ENCODE data around the gene MLEC.
A peak's percentile ranks its signal among the peaks of the same experiment; 100 is the strongest.

The MLEC gene, protein sequence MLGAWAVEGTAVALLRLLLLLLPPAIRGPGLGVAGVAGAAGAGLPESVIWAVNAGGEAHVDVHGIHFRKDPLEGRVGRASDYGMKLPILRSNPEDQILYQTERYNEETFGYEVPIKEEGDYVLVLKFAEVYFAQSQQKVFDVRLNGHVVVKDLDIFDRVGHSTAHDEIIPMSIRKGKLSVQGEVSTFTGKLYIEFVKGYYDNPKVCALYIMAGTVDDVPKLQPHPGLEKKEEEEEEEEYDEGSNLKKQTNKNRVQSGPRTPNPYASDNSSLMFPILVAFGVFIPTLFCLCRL

DNA sequence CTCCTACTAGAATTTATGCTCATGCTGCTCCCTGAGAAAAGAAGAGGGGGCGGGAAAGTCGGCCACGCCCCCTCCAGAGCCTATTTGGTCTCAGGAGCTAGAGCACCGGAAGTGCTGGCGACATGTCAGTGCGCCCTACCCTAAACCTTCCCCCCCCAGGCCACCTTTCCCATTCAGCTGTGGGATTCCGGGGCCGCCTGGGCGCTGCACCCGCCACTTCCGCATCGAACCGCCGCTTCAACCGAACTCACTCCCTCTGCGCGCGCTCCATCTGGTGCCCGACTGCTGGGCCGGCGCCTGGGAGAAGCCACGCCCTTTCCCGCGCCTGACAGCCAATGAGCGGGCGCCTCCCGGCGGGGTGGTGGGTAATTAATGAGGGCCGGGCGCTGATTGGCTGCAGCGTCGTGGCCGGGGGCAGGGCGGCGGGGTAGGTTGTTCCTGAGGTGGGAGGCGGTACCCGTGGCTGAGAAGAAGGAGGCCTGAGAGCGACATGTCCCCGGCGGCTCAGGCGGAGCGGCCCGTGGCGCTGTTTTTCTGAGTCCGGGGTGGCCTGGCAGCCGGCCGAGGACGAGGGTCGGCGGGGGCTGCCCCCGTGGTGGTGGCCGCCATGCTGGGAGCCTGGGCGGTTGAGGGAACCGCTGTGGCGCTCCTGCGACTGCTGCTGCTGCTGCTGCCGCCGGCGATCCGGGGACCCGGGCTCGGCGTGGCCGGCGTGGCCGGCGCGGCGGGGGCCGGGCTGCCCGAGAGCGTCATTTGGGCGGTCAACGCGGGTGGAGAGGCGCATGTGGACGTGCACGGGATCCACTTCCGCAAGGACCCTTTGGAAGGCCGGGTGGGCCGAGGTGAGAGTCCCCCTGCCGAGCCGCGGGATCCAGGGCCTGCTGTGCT lies at the start of gene MLEC:
TSS of gene MLEC (plus strand) at position 460 of the 888 bp plus-strand sequence. CDS start at position 608, 148 bp downstream.
- Histone ChIP-seq H3K4me3 (ENCODE audit: low read length) (peak within 1 kb of the TSS; percentile 94), H3K36me3 (ENCODE audit: control insufficient read depth, insufficient read depth, low read length) (no peaks in the 10 kb centered on the region), H3K27ac (ENCODE audit: low read depth, low read length) (peak within 1 kb of the TSS; percentile 72), H3K9ac (ENCODE audit: low read length) (peak within 1 kb of the TSS; percentile 46), H3K27me3 (ENCODE audit: control insufficient read depth, insufficient read depth, low read length) (no peaks in the 10 kb centered on the region), H3K4me1 (ENCODE audit: control insufficient read depth, insufficient read depth, low read length) (peaks cover 19% of the 10 kb centered on the region)

- no peaks in the 10 kb centered on the region for H3K4me1 ChIP-seq (ENCODE audit: control insufficient read depth, insufficient read depth, low read length)
- H3K27ac ChIP-seq (ENCODE audit: low read depth, low read length): no peak within 1 kb of the TSS
- no peaks in the 10 kb centered on the region for H3K36me3 ChIP-seq (ENCODE audit: control insufficient read depth, insufficient read depth, low read length)
- no peak within 1 kb of the TSS for H3K9ac ChIP-seq (ENCODE audit: low read length)
- H3K27me3 ChIP-seq (ENCODE audit: control insufficient read depth, insufficient read depth, low read length): peaks cover 29% of the 10 kb centered on the region
- peak within 1 kb of the TSS; percentile 58 for H3K4me3 ChIP-seq (ENCODE audit: low read length)
Observed at GRCh38 chr12:120639771-120640721, 46.9 kb upstream of the MLEC start, which contains the start of gene CABP1. TSS of gene CABP1 (plus strand) at chr12:120640626. CDS start at chr12:120640686, 60 bp downstream.

DNA sequence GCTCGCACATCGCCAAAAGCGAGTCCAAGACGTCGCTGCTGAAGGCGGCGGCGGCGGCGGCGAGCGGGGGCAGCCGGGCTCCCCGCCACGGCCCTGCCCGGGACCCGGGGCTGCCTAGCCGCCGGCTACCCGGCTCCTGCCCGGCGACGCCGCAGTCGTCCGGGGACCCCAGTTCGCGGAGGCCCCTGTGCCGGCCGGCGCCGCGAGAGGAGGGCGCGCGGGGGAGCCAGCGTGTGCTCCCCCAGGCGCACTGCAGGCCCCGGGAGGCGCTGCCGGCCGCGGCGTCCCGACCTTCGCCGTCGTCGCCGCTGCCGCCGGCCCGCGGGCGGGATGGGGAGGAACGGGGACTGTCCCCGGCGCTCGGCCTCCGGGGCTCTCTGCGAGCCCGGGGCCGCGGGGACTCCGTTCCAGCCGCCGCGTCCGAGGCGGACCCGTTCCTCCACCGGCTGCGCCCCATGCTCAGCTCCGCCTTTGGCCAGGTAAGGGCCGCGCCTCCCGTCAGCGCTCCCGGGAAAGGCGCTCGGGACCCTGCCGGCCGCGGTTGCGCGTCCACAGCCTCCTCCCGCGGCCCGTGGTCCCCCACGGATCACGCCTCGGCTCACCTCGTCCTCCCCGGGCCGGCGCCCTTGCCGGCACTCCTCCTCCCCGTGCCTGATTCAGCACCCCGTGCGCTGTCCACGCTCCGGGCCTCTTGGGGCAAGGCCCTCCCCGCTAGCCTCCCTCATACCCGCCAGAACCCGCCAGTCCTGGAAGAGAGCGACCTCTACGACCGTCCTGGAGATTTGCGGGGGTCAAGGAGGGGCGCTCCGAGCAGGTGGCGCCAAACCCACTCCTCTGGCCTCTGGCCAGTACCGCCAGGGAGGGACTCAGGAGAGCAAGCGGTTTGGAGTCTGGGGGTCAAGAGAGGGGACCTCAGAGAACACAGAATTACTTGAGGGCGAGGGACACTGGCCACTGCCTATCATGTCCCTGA lies 45.8 kb upstream of the MLEC start:
- no peaks in the 10 kb centered on the region for H3K4me1 ChIP-seq (ENCODE audit: control insufficient read depth, insufficient read depth, low read length)
- H3K9ac ChIP-seq (ENCODE audit: low read length): no peak overlapping the region
- H3K4me3 ChIP-seq (ENCODE audit: low read length): peak overlapping the region; percentile 58

DNA sequence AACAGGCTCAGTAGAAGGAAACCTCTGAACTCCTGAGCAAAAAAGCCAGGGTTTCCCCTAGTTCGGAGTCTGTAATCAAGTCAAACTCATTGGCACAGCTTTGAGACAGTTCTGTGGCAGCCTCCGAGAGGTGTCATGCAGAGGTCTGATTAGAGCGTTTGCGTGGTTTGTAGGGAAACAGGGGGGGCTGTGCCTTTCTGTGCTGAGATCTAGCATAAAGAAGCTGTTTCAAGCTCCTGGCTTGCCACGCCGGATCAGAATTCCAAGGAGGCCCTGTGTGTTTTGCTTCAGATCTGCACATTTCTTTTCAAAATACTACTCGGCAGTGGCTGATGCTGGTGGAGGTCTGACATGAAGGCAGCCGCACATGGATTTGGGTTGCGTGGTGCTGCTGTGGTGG lies 44.8 kb upstream of the MLEC start:
- no peak overlapping the region for H3K27ac ChIP-seq (ENCODE audit: low read depth, low read length)
- peaks cover 29% of the 10 kb centered on the region for H3K27me3 ChIP-seq (ENCODE audit: control insufficient read depth, insufficient read depth, low read length)
- no peak overlapping the region for H3K9ac ChIP-seq (ENCODE audit: low read length)
- H3K4me3 ChIP-seq (ENCODE audit: low read length): no peak overlapping the region
- H3K4me1 ChIP-seq (ENCODE audit: control insufficient read depth, insufficient read depth, low read length): no peaks in the 10 kb centered on the region
- no peaks in the 10 kb centered on the region for H3K36me3 ChIP-seq (ENCODE audit: control insufficient read depth, insufficient read depth, low read length)

More for the DNA sequence above, 45.8 kb upstream of the MLEC start:
- Histone ChIP-seq H3K27me3 (ENCODE audit: control insufficient read depth, insufficient read depth, low read length) (peaks cover 29% of the 10 kb centered on the region), H3K36me3 (ENCODE audit: control insufficient read depth, insufficient read depth, low read length) (no peaks in the 10 kb centered on the region), H3K27ac (ENCODE audit: low read depth, low read length) (no peak overlapping the region)

DNA sequence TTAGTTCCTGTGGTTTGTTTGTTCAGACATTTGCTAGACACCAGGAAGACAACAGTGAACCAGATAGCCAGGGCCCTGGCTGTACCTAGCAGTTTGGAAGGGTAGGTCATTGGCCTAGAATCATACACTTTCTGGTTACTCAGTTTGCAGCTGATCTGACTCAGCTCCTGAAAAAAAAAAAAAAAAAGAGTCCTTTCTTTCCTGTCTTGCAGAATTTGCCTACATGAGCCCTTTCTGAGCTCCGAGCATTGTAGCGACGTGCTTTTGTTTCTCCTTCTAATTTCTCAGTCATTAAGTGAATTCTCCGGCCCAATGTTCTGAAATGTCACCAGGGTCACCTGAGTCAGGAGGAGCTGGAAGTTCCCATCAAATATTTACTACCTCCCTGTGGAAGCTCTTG lies 44.1 kb upstream of the MLEC start:
- H3K27me3 ChIP-seq (ENCODE audit: control insufficient read depth, insufficient read depth, low read length): peaks cover 29% of the 10 kb centered on the region

DNA sequence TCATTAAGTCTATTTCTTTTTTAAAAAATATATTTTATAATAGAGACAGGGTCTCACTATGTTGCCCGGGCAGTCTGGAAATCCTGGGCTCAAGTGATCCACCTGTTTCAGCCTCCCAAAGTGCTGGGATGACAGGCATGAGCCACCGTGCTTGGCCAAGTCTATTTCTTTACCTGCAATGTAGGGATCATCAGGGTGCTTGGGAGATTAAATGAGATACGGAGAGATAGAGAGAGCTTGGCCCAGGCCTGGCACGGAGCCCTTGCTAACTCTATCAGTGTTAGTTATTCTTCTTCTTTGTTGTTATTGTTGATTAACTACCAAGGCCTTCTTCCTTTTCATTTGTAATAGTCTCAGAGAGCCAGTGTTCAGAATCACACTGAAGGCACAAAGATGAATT lies 43.4 kb upstream of the MLEC start:
- no peak overlapping the region for H3K27ac ChIP-seq (ENCODE audit: low read depth, low read length)

More for the DNA sequence above, 44.1 kb upstream of the MLEC start:
- no peaks in the 10 kb centered on the region for H3K36me3 ChIP-seq (ENCODE audit: control insufficient read depth, insufficient read depth, low read length)
- H3K4me3 ChIP-seq (ENCODE audit: low read length): no peak overlapping the region
- H3K9ac ChIP-seq (ENCODE audit: low read length): no peak overlapping the region
- no peaks in the 10 kb centered on the region for H3K4me1 ChIP-seq (ENCODE audit: control insufficient read depth, insufficient read depth, low read length)
- no peak overlapping the region for H3K27ac ChIP-seq (ENCODE audit: low read depth, low read length)

DNA sequence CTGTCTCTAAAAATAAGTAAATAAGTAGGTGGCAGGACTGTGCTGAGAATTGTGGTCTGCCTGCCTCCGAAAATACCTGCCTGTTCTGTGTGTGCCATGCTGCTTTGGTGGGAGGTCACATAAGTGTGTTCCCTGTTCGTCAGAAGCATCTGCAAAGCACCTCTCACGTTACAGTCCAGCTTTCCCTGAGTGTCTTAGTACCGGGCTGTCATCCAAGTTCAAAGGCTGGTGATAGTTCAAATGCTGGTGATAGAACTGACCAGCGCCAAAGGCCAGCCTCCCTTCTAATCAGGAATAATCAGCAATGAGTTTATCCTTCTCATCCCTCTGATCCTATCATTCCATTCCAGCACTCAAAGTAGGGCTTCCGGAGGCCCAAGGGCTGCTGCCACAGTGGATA lies 40.9 kb upstream of the MLEC start:
- Histone ChIP-seq H3K36me3 (ENCODE audit: control insufficient read depth, insufficient read depth, low read length) (no peaks in the 10 kb centered on the region), H3K27me3 (ENCODE audit: control insufficient read depth, insufficient read depth, low read length) (peaks cover 23% of the 10 kb centered on the region), H3K9ac (ENCODE audit: low read length) (no peak overlapping the region)

More for the DNA sequence above, 43.4 kb upstream of the MLEC start:
- no peak overlapping the region for H3K4me3 ChIP-seq (ENCODE audit: low read length)
- H3K27me3 ChIP-seq (ENCODE audit: control insufficient read depth, insufficient read depth, low read length): peaks cover 29% of the 10 kb centered on the region
- H3K9ac ChIP-seq (ENCODE audit: low read length): no peak overlapping the region
- H3K4me1 ChIP-seq (ENCODE audit: control insufficient read depth, insufficient read depth, low read length): no peaks in the 10 kb centered on the region
- no peaks in the 10 kb centered on the region for H3K36me3 ChIP-seq (ENCODE audit: control insufficient read depth, insufficient read depth, low read length)

DNA sequence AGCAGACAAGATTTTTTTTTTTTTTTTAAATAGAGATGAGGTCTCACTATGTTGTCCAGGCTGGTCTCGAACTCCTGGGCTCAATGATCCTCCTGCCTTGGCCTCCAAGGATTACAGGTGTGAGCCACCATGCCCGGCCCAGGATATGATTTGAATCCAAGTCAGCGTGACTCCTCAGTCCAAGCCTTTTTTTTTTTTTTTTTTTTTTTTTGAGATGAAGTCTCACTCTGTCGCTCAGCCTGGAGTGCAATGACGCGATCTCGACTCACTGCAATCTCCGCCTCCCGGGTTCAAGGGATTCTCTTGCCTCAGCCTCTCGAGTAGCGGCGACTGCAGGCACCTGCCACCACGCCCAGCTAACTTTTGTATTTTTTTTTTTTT lies 39.6 kb upstream of the MLEC start:
- no peaks in the 10 kb centered on the region for H3K36me3 ChIP-seq (ENCODE audit: control insufficient read depth, insufficient read depth, low read length)
- no peak overlapping the region for H3K9ac ChIP-seq (ENCODE audit: low read length)
- no peak overlapping the region for H3K4me3 ChIP-seq (ENCODE audit: low read length)
- peaks cover 4% of the 10 kb centered on the region for H3K4me1 ChIP-seq (ENCODE audit: control insufficient read depth, insufficient read depth, low read length)
- no peak overlapping the region for H3K27ac ChIP-seq (ENCODE audit: low read depth, low read length)
- H3K27me3 ChIP-seq (ENCODE audit: control insufficient read depth, insufficient read depth, low read length): peaks cover 16% of the 10 kb centered on the region

More for the DNA sequence above, 40.9 kb upstream of the MLEC start:
- Histone ChIP-seq H3K4me1 (ENCODE audit: control insufficient read depth, insufficient read depth, low read length) (peaks cover 4% of the 10 kb centered on the region), H3K27ac (ENCODE audit: low read depth, low read length) (no peak overlapping the region), H3K4me3 (ENCODE audit: low read length) (no peak overlapping the region)

DNA sequence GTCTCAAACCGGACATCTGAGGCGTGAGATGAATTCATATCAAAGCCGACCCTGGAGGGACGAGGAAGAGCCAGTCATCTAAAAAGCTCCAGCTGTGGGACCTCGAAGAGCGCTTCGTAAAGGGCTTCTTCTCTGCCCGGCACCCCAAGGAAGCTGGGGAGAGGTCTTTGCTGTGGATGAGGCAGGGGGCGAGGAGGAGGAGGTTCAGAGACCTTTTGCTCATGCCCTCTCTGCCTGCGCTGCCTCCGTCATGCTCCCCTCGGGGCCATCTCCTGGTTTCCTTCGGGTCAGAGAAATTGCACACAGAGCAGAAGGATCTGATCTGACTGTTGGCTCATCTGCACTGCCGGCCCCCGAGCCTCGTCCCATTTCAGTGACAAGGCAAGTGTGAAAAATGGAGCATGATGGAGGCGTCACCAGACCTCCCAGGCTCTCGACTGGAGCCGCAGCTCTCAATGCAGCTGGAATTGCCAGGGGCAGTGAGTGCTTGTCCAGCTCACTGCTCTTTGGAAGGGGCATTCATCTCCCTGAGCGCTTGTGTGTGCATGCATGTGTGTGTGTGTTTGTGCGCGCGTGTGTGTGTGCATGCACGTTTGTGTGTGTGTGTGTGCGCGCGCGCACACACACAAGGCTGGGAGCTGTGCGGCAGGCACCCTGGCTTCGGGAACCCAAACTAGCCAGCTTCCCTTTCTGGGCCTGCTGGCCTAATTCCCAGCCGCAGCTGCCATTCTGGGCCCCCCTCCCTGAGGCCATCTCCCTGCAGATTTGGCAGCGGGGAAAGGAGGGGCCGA lies 37.3 kb upstream of the MLEC start:
- Histone ChIP-seq H3K27ac (ENCODE audit: low read depth, low read length) (peak overlapping the region; percentile 48), H3K4me1 (ENCODE audit: control insufficient read depth, insufficient read depth, low read length) (peaks cover 8% of the 10 kb centered on the region), H3K9ac (ENCODE audit: low read length) (peak overlapping the region; percentile 32), H3K4me3 (ENCODE audit: low read length) (peak overlapping the region; percentile 67), H3K27me3 (ENCODE audit: control insufficient read depth, insufficient read depth, low read length) (peaks cover 2% of the 10 kb centered on the region), H3K36me3 (ENCODE audit: control insufficient read depth, insufficient read depth, low read length) (no peaks in the 10 kb centered on the region)

- Histone ChIP-seq H3K4me3 (ENCODE audit: low read length) (peak overlapping the region; percentile 67), H3K9ac (ENCODE audit: low read length) (no peak overlapping the region), H3K36me3 (ENCODE audit: control insufficient read depth, insufficient read depth, low read length) (no peaks in the 10 kb centered on the region), H3K27me3 (ENCODE audit: control insufficient read depth, insufficient read depth, low read length) (peaks cover 2% of the 10 kb centered on the region), H3K27ac (ENCODE audit: low read depth, low read length) (no peak overlapping the region), H3K4me1 (ENCODE audit: control insufficient read depth, insufficient read depth, low read length) (peaks cover 11% of the 10 kb centered on the region)
Observed at GRCh38 chr12:120650233-120650690, 36.7 kb upstream of the MLEC start.
